Karpas-422 (cell line): Measurements from ENCODE around the gene SMAD1. TPM values are rescaled to one million over a fixed set of nuclear protein-coding genes. Genes with fewer than 3 reads are reported as not detected.

ENCODE experiments used
- DNase-seq: peaks from one replicate; pipeline ENCODE4 v3.0.0-alpha.2; 2015
- H2AFZ ChIP-seq: fragments of 200-600 bp; sonication (generic); 2 replicates; pipeline ENCODE4 v1.6.1; 2014; ENCODE audit warnings: antibody characterized with exemption, low read length, mixed read lengths
- H3K27ac ChIP-seq: fragments of 200-600 bp; sonication (generic); 2 replicates; pipeline ENCODE4 v1.5.1; 2014; ENCODE audit warnings: mild to moderate bottlenecking, low read length, moderate library complexity
- H3K27me3 ChIP-seq: fragments of 200-600 bp; sonication (generic); 2 replicates; pipeline ENCODE4 v1.6.1; 2014; ENCODE audit warnings: low read length, mixed read lengths
- H3K36me3 ChIP-seq: fragments of 200-600 bp; sonication (generic); 2 replicates; pipeline ENCODE4 v1.6.1; 2014; ENCODE audit warnings: low read length, mixed read lengths; ENCODE audit not compliant: insufficient read depth
- H3K4me1 ChIP-seq: fragments of 200-600 bp; sonication (generic); 2 replicates; pipeline ENCODE4 v1.6.1; 2014; ENCODE audit warnings: mild to moderate bottlenecking, low read length, mixed read lengths
- H3K4me2 ChIP-seq: fragments of 200-600 bp; sonication (generic); 2 replicates; pipeline ENCODE4 v1.6.1; 2014; ENCODE audit warnings: low read length, low read depth, mild to moderate bottlenecking; ENCODE audit not compliant: poor library complexity, severe bottlenecking
- H3K4me3 ChIP-seq: fragments of 200-600 bp; sonication (generic); 2 replicates; pipeline ENCODE4 v1.5.1; 2014; ENCODE audit warnings: mild to moderate bottlenecking, antibody characterized with exemption, low read length, mixed read lengths
- H3K79me2 ChIP-seq: fragments of 200-600 bp; sonication (generic); 2 replicates; pipeline ENCODE4 v1.6.1; 2014; ENCODE audit warnings: mild to moderate bottlenecking, low read length, mixed read lengths
- H3K9ac ChIP-seq: fragments of 200-600 bp; sonication (generic); 2 replicates; pipeline ENCODE4 v1.6.0; 2014; ENCODE audit warnings: low read length
- H3K9me2 ChIP-seq: fragments of 200-600 bp; sonication (generic), shearing (Covaris generic); replicated peaks from 2 replicates; pipeline ENCODE4 v1.6.0; 2014; ENCODE audit warnings: mild to moderate bottlenecking, low read length, moderate library complexity; ENCODE audit not compliant: insufficient read depth
- H3K9me3 ChIP-seq: fragments of 300-700, 200-600 bp; sonication (generic); 2 replicates; pipeline ENCODE4 v1.6.1; 2014; ENCODE audit warnings: low read length, mixed read lengths
- H4K20me1 ChIP-seq: fragments of 200-600 bp; sonication (generic); 2 replicates; pipeline ENCODE4 v1.6.1; 2014; ENCODE audit warnings: mild to moderate bottlenecking, antibody characterized with exemption, low read length, low read depth; ENCODE audit not compliant: insufficient read depth
- total RNA-seq: library from RNA; depleted of rRNA; stranded (reverse); fragments of >200 nt; shearing (Covaris generic); gene quantifications from 2 replicates; pipeline ENCODE4 v1.2.3, GENCODE V29; 2014; ENCODE audit warnings: low replicate concordance

The SMAD1 gene
- total RNA-seq, 1 experiment from 2014 or later, result not detected

DNA sequence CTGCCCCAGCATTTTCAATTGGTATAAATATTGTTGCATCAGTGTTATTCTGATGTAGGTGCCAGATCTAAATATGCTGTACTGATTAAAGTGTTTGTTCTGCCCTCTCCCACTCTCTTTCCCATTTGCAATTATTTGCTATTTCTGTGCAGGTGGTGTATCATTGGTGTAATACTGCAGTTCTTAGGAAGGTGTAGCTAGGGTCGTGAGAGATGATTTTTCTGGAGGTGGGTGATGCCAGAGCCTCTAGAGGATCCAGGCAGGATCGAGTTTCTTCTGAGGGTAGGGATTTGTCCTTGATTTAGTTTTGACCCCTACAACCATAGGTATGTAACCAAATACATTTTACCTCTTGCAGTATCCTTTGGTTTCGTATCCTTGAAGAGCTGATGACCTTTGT is 1.9 kb downstream of the SMAD1 start:
- H3K27ac ChIP-seq, result no peak overlapping the region
- H3K4me3 ChIP-seq, result no peak overlapping the region
- H3K36me3 ChIP-seq, result no peaks in the 10 kb centered on the region
- no peaks in the 10 kb centered on the region for H3K9me3 ChIP-seq
- no peaks in the 10 kb centered on the region for H3K27me3 ChIP-seq
- no peak for DNase-seq
- no peaks in the 10 kb centered on the region for H4K20me1 ChIP-seq
- no peak overlapping the region for H3K4me2 ChIP-seq
- H3K4me1 ChIP-seq, result peaks cover 33% of the 10 kb centered on the region
- no peaks in the 10 kb centered on the region for H3K9me2 ChIP-seq
- no peak overlapping the region for H2AFZ ChIP-seq
- no peaks in the 10 kb centered on the region for H3K79me2 ChIP-seq
- H3K9ac ChIP-seq, result no peak overlapping the region

DNA sequence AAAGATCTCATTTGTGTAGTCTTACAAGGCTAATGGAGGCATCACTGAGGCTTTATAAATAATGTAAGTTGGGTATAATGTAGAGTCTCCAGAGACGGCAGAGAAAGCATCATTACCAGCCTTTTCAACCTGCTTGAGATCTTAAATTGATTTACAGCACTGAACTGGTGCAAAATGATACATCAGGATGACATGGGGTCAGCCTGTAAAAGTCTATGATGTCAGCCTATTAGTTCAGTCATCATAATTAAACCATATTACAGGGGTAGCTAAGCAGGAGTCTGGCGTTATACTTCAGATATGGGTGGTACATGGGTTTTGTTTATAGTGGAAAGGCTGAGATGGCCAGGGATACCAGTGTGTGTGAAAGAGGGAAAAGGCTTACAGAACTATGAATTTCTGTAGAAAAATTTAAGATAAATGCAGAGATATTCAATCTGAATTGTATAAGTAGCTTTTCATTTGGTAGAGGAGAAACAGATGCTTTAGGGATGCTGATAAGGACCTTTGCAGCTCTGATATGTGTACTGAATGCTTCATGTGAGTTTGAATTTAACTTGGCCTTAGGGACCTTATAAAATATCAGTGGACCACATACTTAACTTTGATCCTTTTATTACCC is 2.7 kb downstream of the SMAD1 start:
- Histone ChIP-seq H3K4me3 (no peak overlapping the region), H3K79me2 (no peaks in the 10 kb centered on the region)
- no peak for DNase-seq

DNA sequence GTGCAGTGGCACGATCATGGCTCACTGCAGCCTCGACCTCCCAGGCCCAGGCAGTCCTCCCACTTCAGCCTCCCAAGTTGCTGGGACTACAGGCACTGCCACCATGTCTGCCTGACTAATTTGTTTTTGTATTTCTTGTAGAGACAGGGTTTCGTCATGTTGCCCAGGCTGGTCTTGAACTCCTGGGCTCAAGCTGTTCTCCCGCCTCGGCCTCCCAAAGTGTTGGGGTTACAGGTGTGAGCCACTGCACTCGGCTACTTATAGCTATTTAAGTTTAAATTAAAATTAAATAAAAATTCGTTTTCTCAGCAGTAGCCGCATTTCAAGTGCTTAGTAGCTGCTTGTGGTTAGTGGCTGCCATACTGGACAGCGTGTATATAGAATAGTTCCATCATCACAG is 3.5 kb downstream of the SMAD1 start:
- no peak overlapping the region for H3K4me2 ChIP-seq
- no peaks in the 10 kb centered on the region for H4K20me1 ChIP-seq
- H3K27me3 ChIP-seq, result no peaks in the 10 kb centered on the region
- no peak overlapping the region for H3K27ac ChIP-seq
- no peaks in the 10 kb centered on the region for H3K79me2 ChIP-seq
- no peaks in the 10 kb centered on the region for H3K36me3 ChIP-seq
- H3K9ac ChIP-seq, result no peak overlapping the region
- no peak overlapping the region for H3K4me3 ChIP-seq
- H2AFZ ChIP-seq, result no peak overlapping the region
- DNase-seq, result no peak
- peaks cover 38% of the 10 kb centered on the region for H3K4me1 ChIP-seq
- H3K9me3 ChIP-seq, result no peaks in the 10 kb centered on the region
- no peaks in the 10 kb centered on the region for H3K9me2 ChIP-seq

More for the DNA sequence above, 2.7 kb downstream of the SMAD1 start:
- H3K9ac ChIP-seq, result no peak overlapping the region
- no peaks in the 10 kb centered on the region for H3K36me3 ChIP-seq
- no peaks in the 10 kb centered on the region for H3K9me3 ChIP-seq
- no peaks in the 10 kb centered on the region for H3K9me2 ChIP-seq
- no peaks in the 10 kb centered on the region for H4K20me1 ChIP-seq
- no peaks in the 10 kb centered on the region for H3K27me3 ChIP-seq
- no peak overlapping the region for H3K27ac ChIP-seq
- H3K4me1 ChIP-seq, result peaks cover 40% of the 10 kb centered on the region
- no peak overlapping the region for H2AFZ ChIP-seq
- H3K4me2 ChIP-seq, result no peak overlapping the region

DNA sequence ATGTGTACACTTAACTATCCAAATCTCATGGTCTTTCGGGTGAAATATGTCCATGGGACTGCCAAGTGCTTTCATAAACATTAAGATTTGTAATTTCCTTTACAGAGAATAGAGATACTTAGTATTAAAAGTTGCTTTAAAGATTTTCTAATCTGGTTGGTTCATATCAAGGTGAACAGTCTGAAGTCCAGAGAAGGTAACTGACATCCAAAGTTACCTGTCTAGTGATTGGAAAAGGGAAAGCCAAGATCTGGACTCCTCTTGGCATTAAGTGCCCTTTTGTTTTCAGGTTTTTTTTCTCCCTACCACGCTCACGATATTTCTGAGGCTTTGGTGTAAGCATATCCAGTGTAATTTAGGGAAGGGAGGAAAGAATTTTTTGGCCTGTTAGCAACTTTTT is 5.0 kb downstream of the SMAD1 start:
- H3K79me2 ChIP-seq, result no peaks in the 10 kb centered on the region

DNA sequence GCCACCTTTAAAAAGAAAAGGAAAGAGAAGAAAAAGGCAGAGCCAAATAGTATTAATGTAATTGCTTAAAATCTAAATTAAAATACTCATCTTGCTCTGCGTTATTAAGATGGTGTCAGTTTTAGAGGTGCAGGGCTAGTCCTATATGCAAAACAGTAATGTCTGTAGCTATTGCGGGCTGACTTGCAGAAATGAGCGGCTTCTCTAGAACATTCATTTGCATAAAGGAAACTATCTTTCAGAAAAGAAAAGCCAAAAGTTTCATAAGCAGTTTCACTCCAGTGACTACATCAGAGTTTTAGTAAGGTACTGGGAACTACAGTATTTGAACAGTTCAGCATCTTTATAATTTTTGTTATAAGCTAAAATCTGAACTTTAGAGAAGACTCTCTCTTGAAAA is 6.0 kb downstream of the SMAD1 start:
- no peaks in the 10 kb centered on the region for H3K36me3 ChIP-seq
- H3K27ac ChIP-seq, result peak overlapping the region; percentile 57
- H3K9ac ChIP-seq, result no peak overlapping the region
- no peaks in the 10 kb centered on the region for H3K27me3 ChIP-seq
- H3K9me2 ChIP-seq, result no peaks in the 10 kb centered on the region
- peaks cover 32% of the 10 kb centered on the region for H3K4me1 ChIP-seq
- no peaks in the 10 kb centered on the region for H4K20me1 ChIP-seq
- peak overlapping the region; percentile 87 for H3K4me2 ChIP-seq
- no peaks in the 10 kb centered on the region for H3K79me2 ChIP-seq
- H3K9me3 ChIP-seq, result no peaks in the 10 kb centered on the region
- peak overlapping the region; percentile 77 for H2AFZ ChIP-seq
- peak overlapping the region; percentile 50 for H3K4me3 ChIP-seq
- DNase-seq, result peak; percentile 95

More for the DNA sequence above, 5.0 kb downstream of the SMAD1 start:
- Histone ChIP-seq H3K9me2 (no peaks in the 10 kb centered on the region), H3K4me3 (no peak overlapping the region), H3K9me3 (no peaks in the 10 kb centered on the region), H3K9ac (no peak overlapping the region), H3K36me3 (no peaks in the 10 kb centered on the region), H2AFZ (no peak overlapping the region), H3K4me1 (peaks cover 32% of the 10 kb centered on the region), H3K4me2 (peak overlapping the region; percentile 87), H3K27ac (no peak overlapping the region), H3K27me3 (no peaks in the 10 kb centered on the region), H4K20me1 (no peaks in the 10 kb centered on the region)
- DNase-seq, result no peak

DNA sequence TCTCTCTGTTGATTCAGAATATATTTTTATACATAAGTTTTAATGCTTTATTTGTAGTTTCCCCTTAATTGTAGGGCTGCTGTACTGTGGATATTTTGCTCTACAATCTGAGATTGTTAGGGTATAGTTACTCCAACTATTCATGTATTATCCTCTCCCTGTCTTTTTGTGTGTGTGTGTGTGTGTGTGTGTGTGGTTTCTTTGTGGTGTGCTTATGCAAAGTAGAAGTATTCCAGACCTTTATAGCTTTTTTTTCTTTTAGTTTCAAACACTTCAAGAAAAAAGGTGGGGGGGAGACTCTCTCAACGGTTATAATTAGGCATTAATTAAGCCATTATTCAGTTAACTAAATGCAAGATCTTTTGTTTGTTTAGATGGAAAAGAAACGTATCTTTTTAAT is 6.7 kb downstream of the SMAD1 start:
- Histone ChIP-seq H3K9me3 (no peaks in the 10 kb centered on the region), H2AFZ (peak overlapping the region; percentile 41; the same call in 1 of the 2 replicates), H3K4me3 (peak overlapping the region; percentile 50), H3K9ac (no peak overlapping the region), H3K27me3 (no peaks in the 10 kb centered on the region), H3K79me2 (no peaks in the 10 kb centered on the region), H3K4me2 (peak overlapping the region; percentile 87), H3K27ac (peak overlapping the region; percentile 57), H3K9me2 (no peaks in the 10 kb centered on the region), H3K36me3 (no peaks in the 10 kb centered on the region), H4K20me1 (no peaks in the 10 kb centered on the region), H3K4me1 (peaks cover 32% of the 10 kb centered on the region)
- no peak for DNase-seq

DNA sequence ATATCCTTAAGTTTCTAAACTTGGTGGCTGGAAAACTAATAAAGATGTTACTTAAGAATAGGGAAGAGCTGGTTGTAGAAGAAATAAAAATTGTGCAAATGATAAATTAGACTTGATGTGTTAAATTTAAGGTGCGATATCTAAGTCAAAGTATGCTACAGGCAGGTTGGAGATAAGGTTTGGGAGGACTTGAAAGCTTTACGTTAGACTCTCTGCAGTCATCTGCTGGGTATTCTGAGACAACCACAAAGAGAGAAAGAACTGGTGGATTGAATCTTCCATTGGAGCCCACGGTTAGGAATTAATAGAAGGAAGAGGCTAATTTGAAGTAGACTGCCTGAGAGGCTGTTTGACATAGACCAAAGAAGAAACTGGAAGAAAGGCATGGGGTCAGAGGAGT is 7.9 kb downstream of the SMAD1 start:
- no peaks in the 10 kb centered on the region for H3K9me3 ChIP-seq
- H2AFZ ChIP-seq, result no peak overlapping the region
- peaks cover 32% of the 10 kb centered on the region for H3K4me1 ChIP-seq
- H3K9ac ChIP-seq, result no peak overlapping the region
- no peak overlapping the region for H3K4me3 ChIP-seq
- H3K27me3 ChIP-seq, result no peaks in the 10 kb centered on the region
- H3K4me2 ChIP-seq, result no peak overlapping the region
- no peaks in the 10 kb centered on the region for H3K36me3 ChIP-seq
- no peaks in the 10 kb centered on the region for H3K79me2 ChIP-seq
- no peaks in the 10 kb centered on the region for H4K20me1 ChIP-seq
- H3K9me2 ChIP-seq, result no peaks in the 10 kb centered on the region
- no peak overlapping the region for H3K27ac ChIP-seq
- no peak for DNase-seq

DNA sequence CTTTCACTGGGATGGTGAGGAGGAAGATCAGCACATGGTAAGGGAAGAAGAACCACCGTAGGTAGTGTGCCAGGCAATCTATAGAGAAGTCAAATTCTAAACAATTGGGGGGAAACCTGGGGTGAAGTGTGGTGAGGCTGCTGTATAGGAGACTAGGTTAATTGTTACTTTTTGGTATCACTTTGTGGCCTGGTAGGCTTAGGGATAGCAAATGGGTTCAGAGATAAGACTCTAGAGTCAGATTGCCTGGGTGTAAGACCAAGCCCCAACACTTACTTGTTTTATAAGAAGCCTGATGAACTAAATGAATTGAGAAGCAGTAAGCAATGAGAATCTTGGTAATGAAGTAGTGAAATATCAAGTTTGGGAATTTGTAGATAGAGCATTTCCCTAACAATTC is 8.7 kb downstream of the SMAD1 start:
- Histone ChIP-seq H3K4me3 (no peak overlapping the region), H4K20me1 (no peaks in the 10 kb centered on the region), H3K27me3 (no peaks in the 10 kb centered on the region), H2AFZ (no peak overlapping the region), H3K9ac (no peak overlapping the region), H3K4me1 (peaks cover 32% of the 10 kb centered on the region), H3K79me2 (no peaks in the 10 kb centered on the region), H3K9me3 (no peaks in the 10 kb centered on the region), H3K9me2 (no peaks in the 10 kb centered on the region), H3K4me2 (no peak overlapping the region), H3K36me3 (no peaks in the 10 kb centered on the region), H3K27ac (no peak overlapping the region)
- no peak for DNase-seq
